HUDEP-2 (cell line): Measurements from ENCODE around the gene ATXN3L.

Experiments used
- DNase-seq, 76 experiments: peaks; one replicate each; lab custom pipeline; 2025; ENCODE audit not compliant: unreplicated experiment in 76 of 76; lab: John Stamatoyannopoulos, UW

ATXN3L gene

DNA sequence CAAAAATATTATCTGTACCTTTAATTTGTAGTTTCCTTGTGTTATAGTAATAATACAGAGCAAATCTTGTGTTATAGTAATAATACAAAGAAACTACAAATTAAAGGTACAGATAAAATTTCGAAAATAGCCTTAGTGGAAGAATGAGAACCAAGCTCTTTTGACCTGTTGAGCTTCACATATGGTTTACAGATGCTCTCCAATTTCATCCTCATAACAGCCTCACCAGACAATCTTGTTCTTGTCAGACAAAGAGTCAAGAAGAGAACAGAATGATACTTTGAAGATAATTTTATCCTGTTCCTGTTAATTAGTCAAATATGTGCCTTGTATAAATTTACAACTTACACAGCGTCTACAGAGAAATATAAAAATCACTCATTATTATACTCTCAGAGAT is 12.8 kb downstream of the ATXN3L start:
- no peak for DNase-seq

- DNase-seq: no peak
Measured at GRCh38 chrX:13305108-13305507, 14.7 kb downstream of the ATXN3L start.

DNA sequence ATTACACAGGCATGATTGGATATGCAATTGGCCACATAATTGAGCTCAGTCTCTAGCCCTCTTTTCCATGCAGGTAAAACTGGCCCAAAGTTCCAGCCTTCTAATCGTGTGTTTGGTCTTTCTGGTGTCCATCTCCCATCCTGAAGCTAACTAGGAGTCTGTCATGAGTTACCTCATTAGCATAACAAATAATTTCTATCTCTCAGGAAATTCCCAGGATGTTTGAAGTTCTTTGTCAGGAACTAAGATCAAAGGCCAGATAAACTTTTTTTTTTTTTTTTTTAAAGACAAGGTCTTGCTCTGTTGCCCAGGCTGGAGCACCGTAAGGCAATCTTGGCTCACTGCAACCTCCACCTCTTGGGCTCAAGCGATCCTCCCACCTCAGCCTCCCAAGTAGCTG is 15.8 kb downstream of the ATXN3L start:
- no peak for DNase-seq

DNA sequence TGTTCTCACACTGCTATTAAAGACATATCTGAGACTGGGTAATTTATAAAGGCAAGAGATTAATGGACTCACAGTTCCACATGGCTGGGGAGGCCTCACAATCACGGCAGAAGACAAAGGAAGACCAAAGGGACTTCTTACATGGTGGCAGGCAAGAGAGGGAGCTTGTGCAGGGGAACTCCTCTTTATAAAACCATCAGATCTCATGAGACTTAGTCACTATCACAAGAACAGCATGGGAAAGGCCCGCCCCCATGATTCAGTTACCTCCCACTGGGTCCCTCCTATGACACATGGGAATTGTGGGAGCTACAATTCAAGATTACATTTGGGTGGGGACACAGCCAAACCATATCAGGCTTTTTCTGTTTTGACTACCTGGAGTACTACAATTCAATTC is 16.6 kb downstream of the ATXN3L start:
- DNase-seq: peak in 5 of 76 experiments; percentile 0 to 1 (median 0)

DNA sequence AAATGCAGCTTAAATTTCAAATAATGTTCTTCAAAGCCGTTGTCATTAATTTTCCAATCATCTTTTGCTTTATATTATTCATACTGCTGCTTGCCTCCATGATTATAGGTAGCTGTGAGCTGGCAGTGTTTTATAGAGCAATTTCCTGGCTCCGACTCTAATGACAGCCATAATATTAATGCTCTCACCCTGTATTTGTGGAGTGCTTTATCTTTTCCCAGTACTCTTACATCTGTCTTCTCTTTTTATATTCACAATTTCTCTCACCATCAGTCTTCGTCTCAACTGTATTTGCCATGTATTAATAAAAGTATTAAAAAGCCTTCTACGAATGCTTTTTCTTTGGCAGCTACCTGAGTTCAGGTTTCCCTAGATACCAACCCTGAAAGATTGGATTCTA is 21.0 kb downstream of the ATXN3L start:
- no peak for DNase-seq

- no peak for DNase-seq
Measured at GRCh38 chrX:13295841-13296240, 24.0 kb downstream of the ATXN3L start.

- no peak for DNase-seq
Measured at GRCh38 chrX:13293700-13294099, 26.2 kb downstream of the ATXN3L start.

DNA sequence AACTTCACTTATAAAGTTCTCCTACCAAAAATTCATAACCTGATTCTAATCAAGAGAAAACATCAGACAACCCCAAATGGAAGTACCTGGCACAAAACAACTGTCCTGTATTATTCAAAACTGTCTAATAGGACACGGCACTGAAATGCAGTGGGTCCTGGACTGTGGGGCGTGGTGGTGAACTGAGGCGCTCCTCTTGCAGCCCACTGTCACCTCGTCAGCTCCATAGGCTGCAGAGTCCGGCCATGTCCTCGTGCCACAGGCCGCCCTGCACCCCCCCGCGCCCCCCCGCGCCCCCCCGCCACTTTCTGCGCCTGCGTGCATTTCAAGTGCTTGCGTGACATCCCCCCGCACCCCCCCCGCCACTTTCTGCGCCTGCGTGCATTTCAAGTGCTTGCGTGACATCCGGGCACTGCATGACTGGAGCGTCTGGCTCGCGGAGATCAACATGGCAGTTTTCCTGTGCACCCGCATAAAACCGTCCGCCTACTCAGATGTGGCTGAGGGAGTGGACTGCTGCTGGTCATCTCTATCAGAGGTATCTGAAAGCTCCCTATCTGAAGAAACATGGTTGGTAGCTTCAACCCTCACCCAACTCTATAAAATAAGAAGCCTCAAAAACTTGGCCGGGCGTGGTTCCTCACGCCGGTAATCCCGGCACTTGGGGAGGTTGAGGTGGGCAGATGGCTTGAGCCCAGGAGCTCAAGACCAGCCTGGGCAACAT is 28.8 kb downstream of the ATXN3L start:
- DNase-seq: no peak

DNA sequence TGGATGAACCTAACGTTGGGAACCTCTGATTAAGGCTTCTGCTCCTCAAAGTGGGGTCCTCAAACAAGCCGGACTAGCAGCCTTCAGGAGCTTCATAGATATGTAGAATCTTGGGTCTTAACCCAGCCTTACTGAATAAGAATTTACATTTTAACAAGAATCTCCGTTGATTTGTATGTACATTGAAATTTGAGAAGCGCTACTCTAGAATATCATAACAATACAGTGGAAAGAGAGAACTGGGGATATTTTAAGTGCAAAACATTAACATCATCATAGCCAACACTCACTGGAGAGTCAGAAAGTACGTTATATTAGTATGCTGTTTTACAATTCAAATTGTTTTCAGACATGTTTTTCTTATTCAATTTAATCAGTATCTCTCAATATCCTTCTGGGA is 31.2 kb downstream of the ATXN3L start:
- no peak for DNase-seq

- no peak for DNase-seq
Measured at GRCh38 chrX:13287816-13288215, 32.0 kb downstream of the ATXN3L start.

DNA sequence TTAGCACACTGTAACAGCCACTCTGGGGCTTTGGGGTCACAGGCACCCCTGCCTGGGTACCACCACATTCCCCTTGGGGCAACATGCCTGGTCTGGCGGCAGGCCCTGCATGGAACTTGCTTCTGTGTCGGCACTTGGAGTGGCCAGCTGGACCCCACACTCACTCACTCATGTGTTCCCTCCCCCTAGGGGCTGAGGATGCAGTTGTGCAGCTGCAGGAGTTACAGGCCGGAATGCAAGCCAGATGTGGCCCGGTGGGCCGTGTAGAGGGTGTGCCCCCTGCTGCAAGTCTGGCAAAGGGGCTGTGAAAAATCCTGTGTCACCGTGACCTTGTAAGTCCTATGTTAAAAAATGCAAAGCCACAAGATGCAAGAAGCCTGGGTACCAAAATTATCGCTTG is 34.2 kb downstream of the ATXN3L start:
- DNase-seq: no peak

GRCh38 chrX:13285229-13285628 is 34.6 kb downstream of the ATXN3L start:
- no peak for DNase-seq

- no peak for DNase-seq
Measured at GRCh38 chrX:13284570-13284969, 35.3 kb downstream of the ATXN3L start.

- no peak for DNase-seq
Measured at GRCh38 chrX:13283950-13284546, 35.8 kb downstream of the ATXN3L start.

DNA sequence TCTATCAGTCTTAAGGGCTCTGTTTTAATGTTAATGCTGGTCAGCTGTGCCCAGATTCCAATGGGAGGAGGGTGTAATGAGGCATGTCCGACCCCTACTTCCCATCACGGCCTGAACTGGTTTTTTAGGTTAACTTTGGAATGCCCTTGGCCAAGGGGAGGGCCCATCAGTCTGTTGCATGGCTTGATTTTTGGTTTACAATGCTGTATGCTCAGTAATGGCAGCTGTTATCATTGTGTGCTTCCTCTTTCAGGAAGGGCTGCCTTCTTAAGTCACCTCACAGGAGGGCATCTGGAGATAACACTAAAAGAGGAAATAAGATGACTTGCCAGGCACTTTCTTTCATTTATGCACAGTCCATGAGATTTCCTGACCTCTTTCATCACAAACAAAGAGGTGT is 36.3 kb downstream of the ATXN3L start:
- DNase-seq: peak in 1 of 76 experiments; percentile 0

DNA sequence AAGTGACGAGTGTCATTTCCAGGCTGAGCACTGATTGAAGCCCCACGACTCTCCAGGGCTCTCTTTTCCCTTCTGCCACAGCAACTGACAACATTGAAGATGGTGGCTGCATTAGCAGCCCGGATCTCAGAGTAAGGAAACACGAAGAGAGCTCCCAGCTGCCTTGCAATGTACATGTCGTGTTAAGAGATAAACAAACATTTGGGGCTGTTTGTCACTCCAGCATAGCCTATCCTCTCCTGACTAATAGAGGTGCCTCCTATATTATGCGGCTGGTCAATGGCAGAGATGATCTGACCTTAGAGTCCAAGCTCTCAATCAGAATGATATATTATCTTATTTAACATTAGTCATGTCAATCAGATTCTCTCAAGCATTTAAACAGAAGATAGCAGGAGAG is 38.6 kb downstream of the ATXN3L start:
- no peak for DNase-seq

GRCh38 chrX:13279279-13280018 is 40.4 kb downstream of the ATXN3L start:
- DNase-seq: no peak

GRCh38 chrX:13277539-13277938 is 42.3 kb downstream of the ATXN3L start:
- no peak for DNase-seq

DNA sequence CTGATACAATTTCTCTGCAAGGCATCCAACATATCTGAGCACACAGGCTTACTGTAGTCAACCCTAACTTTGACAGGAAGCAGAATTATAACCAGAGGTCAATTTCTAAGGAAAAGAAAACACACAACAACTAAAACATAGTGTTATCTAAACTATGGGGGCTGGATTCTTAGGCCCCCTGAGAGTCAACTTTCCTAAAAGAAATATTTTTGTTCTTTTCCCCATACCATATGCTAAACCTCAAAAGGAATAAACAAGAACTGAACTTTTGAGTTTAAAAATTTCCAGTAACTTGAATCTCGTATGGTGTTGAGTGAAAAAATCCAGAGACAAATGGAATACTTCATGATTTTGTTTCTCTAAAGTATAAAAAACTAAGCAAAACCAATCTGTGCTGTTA is 42.9 kb downstream of the ATXN3L start:
- no peak for DNase-seq

DNA sequence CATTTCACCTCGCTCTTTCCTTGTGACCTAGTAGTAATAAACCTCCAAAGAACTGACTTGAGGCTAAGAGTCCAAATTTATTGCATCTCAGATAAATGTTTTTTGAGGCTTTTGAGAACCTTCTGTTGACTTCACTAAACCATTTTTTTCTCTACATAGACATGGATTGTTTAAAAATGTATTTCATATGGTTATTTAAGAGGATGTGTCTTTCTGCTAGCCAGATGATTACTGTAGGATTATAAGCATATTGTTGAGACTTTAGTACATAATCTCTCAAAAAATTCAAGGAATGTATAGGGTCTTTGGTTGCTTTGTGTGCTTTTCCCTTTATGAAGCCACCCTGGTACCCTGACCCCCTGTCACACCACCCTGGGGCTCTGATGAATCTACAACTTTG is 44.8 kb downstream of the ATXN3L start:
- no peak for DNase-seq

GRCh38 chrX:13272426-13272825 is 47.4 kb downstream of the ATXN3L start:
- no peak for DNase-seq

GRCh38 chrX:13271511-13271910 is 48.3 kb downstream of the ATXN3L start:
- no peak for DNase-seq
